CD4-positive, alpha-beta T cell treated with Interferon alpha-2 for 1 hour (primary cell): ENCODE results near the gene APCDD1.
"Not testable (repeated sequence)": the region's sequence is repeated elsewhere in the genome, so short reads cannot be mapped to it uniquely, and the experiment has no call there.

Experiments
- DNase-seq, 2 donors: peaks; one replicate each; pipeline ENCODE4 v3.0.0-alpha.2; 2020 to 2022

Gene APCDD1

GRCh38 chr18:10464161-10464648, 9.8 kb downstream of the APCDD1 start:
- not testable (repeated sequence) for DNase-seq

- no peak for DNase-seq
Observed at GRCh38 chr18:10465174-10465939, 10.9 kb downstream of the APCDD1 start.

- no peak for DNase-seq
Observed at GRCh38 chr18:10470429-10470828, 16.0 kb downstream of the APCDD1 start.

GRCh38 chr18:10471574-10471973, 17.1 kb downstream of the APCDD1 start:
- DNase-seq, result no peak

GRCh38 chr18:10473132-10473531, 18.7 kb downstream of the APCDD1 start:
- DNase-seq, result no peak

- DNase-seq, result no peak
Observed at GRCh38 chr18:10474309-10474708, 19.9 kb downstream of the APCDD1 start.

- DNase-seq, result no peak
Observed at GRCh38 chr18:10475276-10475653, 20.8 kb downstream of the APCDD1 start.

- no peak for DNase-seq
Observed at GRCh38 chr18:10475654-10476291, 21.3 kb downstream of the APCDD1 start.

- DNase-seq, result no peak
Observed at GRCh38 chr18:10476338-10476791, 21.9 kb downstream of the APCDD1 start.

GRCh38 chr18:10477121-10477862, 22.9 kb downstream of the APCDD1 start:
- no peak for DNase-seq

- DNase-seq, result no peak
Observed at GRCh38 chr18:10477863-10478260, 23.4 kb downstream of the APCDD1 start.

- DNase-seq, result no peak
Observed at GRCh38 chr18:10481831-10482230, 27.4 kb downstream of the APCDD1 start.

GRCh38 chr18:10482363-10482984, 28.0 kb downstream of the APCDD1 start:
- no peak for DNase-seq

- DNase-seq, result peak in 1 of 2 donors; percentile 6
Observed at GRCh38 chr18:10482985-10483949, 28.8 kb downstream of the APCDD1 start.

GRCh38 chr18:10485475-10485874, 31.0 kb downstream of the APCDD1 start:
- DNase-seq, result no peak

GRCh38 chr18:10486362-10486761, 31.9 kb downstream of the APCDD1 start:
- DNase-seq, result no peak

- DNase-seq, result no peak
Observed at GRCh38 chr18:10487154-10487553, 32.7 kb downstream of the APCDD1 start.

- DNase-seq, result no peak
Observed at GRCh38 chr18:10488017-10488416, 33.6 kb downstream of the APCDD1 start.

GRCh38 chr18:10490401-10491165, 36.1 kb downstream of the APCDD1 start:
- DNase-seq, result peak; percentile 60 to 70

- no peak for DNase-seq
Observed at GRCh38 chr18:10495936-10496335, 41.5 kb downstream of the APCDD1 start.

GRCh38 chr18:10497206-10497749, 42.8 kb downstream of the APCDD1 start:
- no peak for DNase-seq
